Measurements from ENCODE around the gene RBM23.
"Not testable (repeated sequence)": the region's sequence is repeated elsewhere in the genome, so short reads cannot be mapped to it uniquely, and the experiment has no call there.

The RBM23 gene

DNA sequence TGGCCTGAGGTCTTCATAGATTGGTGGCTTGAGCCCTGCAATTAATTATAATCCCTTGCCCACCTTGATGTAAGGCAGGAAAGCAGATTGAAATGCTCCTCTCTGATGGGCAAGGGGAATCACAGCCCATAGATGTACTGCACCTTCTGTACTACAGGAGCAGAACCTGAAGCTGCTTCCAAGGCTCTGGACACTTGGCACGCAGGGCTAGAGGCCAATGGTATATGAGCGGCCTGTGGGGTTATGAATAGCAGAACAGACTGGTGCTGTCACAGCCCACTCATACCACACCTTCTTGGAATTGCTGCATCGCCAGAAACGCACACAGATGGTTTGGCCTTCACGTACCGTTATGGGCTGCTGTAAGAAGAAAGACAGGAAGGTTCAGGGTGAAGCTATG lies 1.7 kb upstream of the RBM23 start:
- H3K4me1 ChIP-seq (ENCODE audit: control insufficient read depth in 5 of 5, insufficient read depth in 5 of 5, low read length in 5 of 5) = peaks cover 6 to 33% (median 22%) of the 10 kb centered on the region in 5 donors
- H3K36me3 ChIP-seq (ENCODE audit: control insufficient read depth in 5 of 5, insufficient read depth in 5 of 5, low read length in 5 of 5) = peaks cover 17 to 44% (median 39%) of the 10 kb centered on the region in 5 donors
- no peak overlapping the region for H3K27ac ChIP-seq (ENCODE audit: low read depth, low read length)
- no peak overlapping the region for H3K9ac ChIP-seq (ENCODE audit: low read length in 5 of 5)
- H3K9me3 ChIP-seq (ENCODE audit: control insufficient read depth in 5 of 5, low read length in 5 of 5) = no peaks in the 10 kb centered on the region
- H3K27me3 ChIP-seq (ENCODE audit: control insufficient read depth in 5 of 5, insufficient read depth in 4 of 5, low read length in 5 of 5) = peaks cover 0 to 3% (median 0%) of the 10 kb centered on the region in 5 donors
- H3K4me3 ChIP-seq (ENCODE audit: low read depth in 1 of 5, low read length in 5 of 5) = no peak overlapping the region

DNA sequence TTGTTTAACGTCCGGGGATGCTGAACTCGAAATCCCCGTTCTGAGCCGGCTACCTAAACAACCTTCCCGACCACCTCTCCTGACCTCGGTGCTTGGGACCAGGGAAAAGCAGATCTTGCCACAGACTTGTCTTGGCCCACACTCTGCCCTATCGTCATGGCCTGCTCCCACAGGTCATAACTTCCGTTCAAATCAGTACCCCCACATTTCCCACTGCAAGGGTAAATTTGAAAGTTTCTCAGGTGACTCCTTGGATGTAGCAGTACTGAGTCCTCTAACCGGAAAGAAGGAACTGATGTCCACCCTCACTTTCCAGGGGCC lies 612 bp upstream of the RBM23 start:
- Histone ChIP-seq H3K27ac (ENCODE audit: low read depth, low read length) (peak overlapping the region; percentile 99), H3K9me3 (ENCODE audit: control insufficient read depth in 5 of 5, low read length in 5 of 5) (no peaks in the 10 kb centered on the region), H3K27me3 (ENCODE audit: control insufficient read depth in 5 of 5, insufficient read depth in 4 of 5, low read length in 5 of 5) (peaks cover 0 to 3% (median 0%) of the 10 kb centered on the region in 5 donors), H3K4me3 (ENCODE audit: low read depth in 1 of 5, low read length in 5 of 5) (peak overlapping the region; percentile 65 to 96 (median 92)), H3K36me3 (ENCODE audit: control insufficient read depth in 5 of 5, insufficient read depth in 5 of 5, low read length in 5 of 5) (peaks cover 17 to 40% (median 35%) of the 10 kb centered on the region in 5 donors), H3K4me1 (ENCODE audit: control insufficient read depth in 5 of 5, insufficient read depth in 5 of 5, low read length in 5 of 5) (peaks cover 6 to 37% (median 26%) of the 10 kb centered on the region in 5 donors), H3K9ac (ENCODE audit: low read length in 5 of 5) (peak overlapping the region in 4 of 5 donors; percentile 47 to 68 (median 58))

DNA sequence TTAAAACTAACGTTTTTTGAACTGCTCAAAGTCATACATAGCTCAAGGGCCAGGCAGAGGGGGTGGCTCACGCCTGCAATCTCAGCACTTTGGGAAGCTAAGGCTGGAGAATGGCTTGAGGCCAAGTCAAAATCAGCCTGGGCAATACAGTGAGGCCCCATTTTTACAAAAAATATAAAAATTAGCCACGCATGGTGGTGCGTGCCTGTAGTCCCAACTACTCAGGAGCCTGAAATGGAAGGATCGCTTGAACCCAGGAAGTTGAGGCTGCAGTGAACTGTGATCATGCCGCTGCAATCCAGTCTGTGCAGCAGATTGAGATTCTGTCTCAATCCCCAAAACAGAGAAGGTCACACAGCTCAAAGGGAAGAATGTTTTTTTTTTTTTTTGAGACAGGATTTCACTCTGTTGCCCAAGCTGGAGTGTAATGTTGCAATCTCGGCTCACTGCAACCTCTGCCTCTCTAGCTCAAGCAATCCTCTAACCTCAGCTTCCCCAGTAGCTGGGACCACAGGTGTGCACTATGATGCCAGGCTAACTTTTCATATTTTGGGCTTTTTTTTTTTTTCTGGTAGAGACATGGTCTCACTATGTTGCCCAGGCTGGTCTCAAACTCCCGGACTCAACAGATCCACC lies 2.9 kb downstream of the RBM23 start:
- Histone ChIP-seq H3K9me3 (ENCODE audit: control insufficient read depth in 5 of 5, low read length in 5 of 5) (no peaks in the 10 kb centered on the region), H3K9ac (ENCODE audit: low read length in 5 of 5) (peak overlapping the region in 1 of 5 donors; percentile 11), H3K4me1 (ENCODE audit: control insufficient read depth in 5 of 5, insufficient read depth in 5 of 5, low read length in 5 of 5) (peaks cover 6 to 33% (median 26%) of the 10 kb centered on the region in 5 donors), H3K27me3 (ENCODE audit: control insufficient read depth in 5 of 5, insufficient read depth in 4 of 5, low read length in 5 of 5) (peaks cover 0 to 3% (median 0%) of the 10 kb centered on the region in 5 donors), H3K27ac (ENCODE audit: low read depth, low read length) (peak overlapping the region; percentile 52), H3K4me3 (ENCODE audit: low read depth in 1 of 5, low read length in 5 of 5) (no peak overlapping the region), H3K36me3 (ENCODE audit: control insufficient read depth in 5 of 5, insufficient read depth in 5 of 5, low read length in 5 of 5) (peaks cover 2 to 18% (median 10%) of the 10 kb centered on the region in 5 donors)

DNA sequence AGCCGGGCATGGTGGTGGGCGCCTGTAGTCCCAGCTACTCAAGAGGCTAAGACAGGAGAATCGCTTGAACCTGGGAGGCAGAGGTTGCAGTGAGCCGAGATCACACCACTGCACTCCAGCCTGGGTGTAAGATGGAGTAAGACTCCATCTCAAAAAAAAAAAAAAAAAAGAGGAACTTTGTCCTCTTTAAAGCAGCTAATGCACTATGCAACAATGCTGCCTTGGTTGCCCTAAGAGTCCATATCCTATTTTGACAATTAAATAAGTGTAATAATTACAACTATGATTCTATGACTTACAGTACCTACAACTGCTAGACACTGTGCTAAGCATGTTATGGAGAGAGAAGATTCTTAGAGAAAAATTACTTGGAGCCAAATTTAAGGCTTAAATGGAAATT lies 4.1 kb downstream of the RBM23 start:
- not testable (repeated sequence) for H3K27me3 ChIP-seq (ENCODE audit: control insufficient read depth in 5 of 5, insufficient read depth in 4 of 5, low read length in 5 of 5); H3K4me3 ChIP-seq (ENCODE audit: low read depth in 1 of 5, low read length in 5 of 5); H3K9me3 ChIP-seq (ENCODE audit: control insufficient read depth in 5 of 5, low read length in 5 of 5); H3K27ac ChIP-seq (ENCODE audit: low read depth, low read length); H3K9ac ChIP-seq (ENCODE audit: low read length in 5 of 5)
- Histone ChIP-seq H3K36me3 (ENCODE audit: control insufficient read depth in 5 of 5, insufficient read depth in 5 of 5, low read length in 5 of 5) (peaks cover 0 to 20% (median 2%) of the 10 kb centered on the region in 5 donors), H3K4me1 (ENCODE audit: control insufficient read depth in 5 of 5, insufficient read depth in 5 of 5, low read length in 5 of 5) (peaks cover 6 to 32% (median 26%) of the 10 kb centered on the region in 5 donors)

DNA sequence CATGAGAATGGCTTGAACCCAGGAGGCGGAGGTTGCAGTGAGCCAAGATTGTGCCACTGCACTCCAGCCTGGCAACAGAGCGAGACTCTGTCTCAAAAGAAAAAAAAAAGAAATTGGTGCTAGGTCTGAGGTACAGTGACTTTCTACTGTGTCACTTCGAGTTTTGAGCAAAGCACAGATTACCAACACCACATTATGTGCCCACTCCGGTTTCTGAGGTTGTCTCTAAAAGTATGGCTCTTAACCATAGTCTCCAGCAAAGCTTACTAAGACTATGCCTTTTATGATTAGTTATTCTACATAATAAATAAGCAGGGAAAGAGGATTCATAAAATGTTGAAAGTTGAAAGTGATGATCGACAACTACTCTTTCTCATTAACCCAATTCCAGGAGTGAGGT lies 8.0 kb downstream of the RBM23 start:
- H3K4me3 ChIP-seq (ENCODE audit: low read depth in 1 of 5, low read length in 5 of 5) = no peak overlapping the region
- no peak overlapping the region for H3K9ac ChIP-seq (ENCODE audit: low read length in 5 of 5)
- no peak overlapping the region for H3K27ac ChIP-seq (ENCODE audit: low read depth, low read length)
- peaks cover 7 to 58% (median 30%) of the 10 kb centered on the region in 5 donors for H3K36me3 ChIP-seq (ENCODE audit: control insufficient read depth in 5 of 5, insufficient read depth in 5 of 5, low read length in 5 of 5)
- H3K4me1 ChIP-seq (ENCODE audit: control insufficient read depth in 5 of 5, insufficient read depth in 5 of 5, low read length in 5 of 5) = peaks cover 0 to 16% (median 12%) of the 10 kb centered on the region in 5 donors
- no peaks in the 10 kb centered on the region for H3K27me3 ChIP-seq (ENCODE audit: control insufficient read depth in 5 of 5, insufficient read depth in 4 of 5, low read length in 5 of 5)
- no peaks in the 10 kb centered on the region for H3K9me3 ChIP-seq (ENCODE audit: control insufficient read depth in 5 of 5, low read length in 5 of 5)

DNA sequence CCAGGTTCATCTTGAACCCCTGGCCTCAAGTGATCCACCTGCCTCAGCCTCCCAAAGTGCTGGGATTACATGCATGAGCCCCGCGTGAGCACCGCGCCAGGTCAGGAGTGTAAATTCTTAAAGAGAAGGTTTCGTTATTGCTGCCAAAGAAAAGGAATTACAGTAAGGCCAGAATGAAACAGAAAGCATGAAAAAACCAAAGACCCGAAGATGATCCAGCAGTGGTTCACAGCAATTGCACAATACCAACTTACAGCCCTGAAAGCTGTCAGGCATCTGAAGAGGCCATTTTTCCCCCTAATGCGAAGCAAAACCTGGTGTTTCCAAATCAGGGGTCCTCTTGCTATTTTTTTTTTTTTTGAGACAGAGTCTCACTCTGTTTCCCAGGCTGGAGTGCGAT lies 10.3 kb downstream of the RBM23 start:
- Histone ChIP-seq H3K4me1 (ENCODE audit: control insufficient read depth in 5 of 5, insufficient read depth in 5 of 5, low read length in 5 of 5) (peaks cover 0 to 18% (median 4%) of the 10 kb centered on the region in 5 donors), H3K27ac (ENCODE audit: low read depth, low read length) (no peak overlapping the region), H3K9me3 (ENCODE audit: control insufficient read depth in 5 of 5, low read length in 5 of 5) (no peaks in the 10 kb centered on the region), H3K27me3 (ENCODE audit: control insufficient read depth in 5 of 5, insufficient read depth in 4 of 5, low read length in 5 of 5) (no peaks in the 10 kb centered on the region), H3K4me3 (ENCODE audit: low read depth in 1 of 5, low read length in 5 of 5) (no peak overlapping the region), H3K36me3 (ENCODE audit: control insufficient read depth in 5 of 5, insufficient read depth in 5 of 5, low read length in 5 of 5) (peaks cover 20 to 81% (median 52%) of the 10 kb centered on the region in 5 donors), H3K9ac (ENCODE audit: low read length in 5 of 5) (no peak overlapping the region)

DNA sequence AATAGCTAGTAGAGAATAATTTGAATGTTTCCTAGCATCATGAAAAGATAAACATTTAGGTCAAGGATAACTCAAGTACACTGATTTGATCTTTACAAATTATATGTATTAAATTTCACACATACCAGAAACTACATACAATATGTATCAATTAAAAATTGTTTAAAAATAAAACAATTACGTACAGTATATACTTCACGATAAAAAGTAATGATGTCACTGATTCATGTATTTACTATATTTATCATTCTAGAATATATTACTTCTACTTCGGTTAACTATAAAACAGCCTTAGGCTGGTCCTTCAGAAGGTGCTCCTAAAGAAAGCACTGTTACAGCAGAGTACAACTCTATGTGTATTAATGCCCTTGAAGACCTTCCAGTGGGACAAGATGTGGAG lies 11.5 kb downstream of the RBM23 start:
- peaks cover 0 to 23% (median 4%) of the 10 kb centered on the region in 5 donors for H3K4me1 ChIP-seq (ENCODE audit: control insufficient read depth in 5 of 5, insufficient read depth in 5 of 5, low read length in 5 of 5)
- no peak overlapping the region for H3K9ac ChIP-seq (ENCODE audit: low read length in 5 of 5)
- H3K36me3 ChIP-seq (ENCODE audit: control insufficient read depth in 5 of 5, insufficient read depth in 5 of 5, low read length in 5 of 5) = peaks cover 21 to 93% (median 60%) of the 10 kb centered on the region in 5 donors
- H3K9me3 ChIP-seq (ENCODE audit: control insufficient read depth in 5 of 5, low read length in 5 of 5) = no peaks in the 10 kb centered on the region
- H3K27ac ChIP-seq (ENCODE audit: low read depth, low read length) = no peak overlapping the region
- H3K4me3 ChIP-seq (ENCODE audit: low read depth in 1 of 5, low read length in 5 of 5) = no peak overlapping the region
- H3K27me3 ChIP-seq (ENCODE audit: control insufficient read depth in 5 of 5, insufficient read depth in 4 of 5, low read length in 5 of 5) = no peaks in the 10 kb centered on the region

DNA sequence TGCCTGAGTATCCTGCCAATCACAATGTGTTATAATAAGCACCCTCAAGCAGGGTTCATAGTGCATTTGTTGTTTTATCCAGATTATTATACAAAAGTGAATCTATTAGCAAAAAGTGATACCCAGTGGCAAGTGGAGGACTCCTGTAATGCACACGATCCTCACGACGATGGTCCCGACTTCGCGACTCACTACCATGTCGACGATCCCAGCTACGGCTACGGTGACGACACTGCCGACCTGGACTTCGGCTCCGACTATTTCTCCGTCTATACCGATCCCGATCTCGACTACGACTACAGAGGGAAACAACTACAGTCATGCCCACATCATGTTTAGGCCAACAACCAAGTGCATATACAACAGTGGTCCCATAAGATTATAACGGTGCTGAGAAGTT lies 12.9 kb downstream of the RBM23 start:
- Histone ChIP-seq H3K27me3 (ENCODE audit: control insufficient read depth in 5 of 5, insufficient read depth in 4 of 5, low read length in 5 of 5) (no peaks in the 10 kb centered on the region), H3K36me3 (ENCODE audit: control insufficient read depth in 5 of 5, insufficient read depth in 5 of 5, low read length in 5 of 5) (peaks cover 24 to 97% (median 74%) of the 10 kb centered on the region in 5 donors), H3K9ac (ENCODE audit: low read length in 5 of 5) (no peak overlapping the region), H3K4me1 (ENCODE audit: control insufficient read depth in 5 of 5, insufficient read depth in 5 of 5, low read length in 5 of 5) (peaks cover 0 to 23% (median 4%) of the 10 kb centered on the region in 5 donors), H3K4me3 (ENCODE audit: low read depth in 1 of 5, low read length in 5 of 5) (no peak overlapping the region), H3K27ac (ENCODE audit: low read depth, low read length) (no peak overlapping the region), H3K9me3 (ENCODE audit: control insufficient read depth in 5 of 5, low read length in 5 of 5) (no peaks in the 10 kb centered on the region)

DNA sequence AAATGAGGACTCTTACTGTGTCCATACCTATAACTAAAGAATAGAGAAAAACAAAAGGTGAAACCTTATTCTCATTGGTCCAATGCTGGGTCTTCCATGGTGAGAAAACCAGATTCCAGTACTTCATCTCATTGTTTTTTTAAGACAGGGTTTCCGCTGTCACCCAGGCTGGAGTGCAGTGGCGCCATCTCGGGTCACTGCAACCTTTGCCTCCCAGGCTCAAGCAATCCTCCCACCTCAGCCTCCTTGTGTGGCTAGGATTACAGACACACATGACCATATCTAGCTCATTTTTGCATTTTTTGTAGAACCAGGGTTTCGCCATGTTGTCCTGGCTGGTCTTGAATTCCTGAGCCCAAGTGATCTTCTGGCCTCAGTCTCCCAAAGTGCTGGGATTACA lies 13.3 kb downstream of the RBM23 start:
- Histone ChIP-seq H3K36me3 (ENCODE audit: control insufficient read depth in 5 of 5, insufficient read depth in 5 of 5, low read length in 5 of 5) (peaks cover 25 to 97% (median 78%) of the 10 kb centered on the region in 5 donors), H3K27ac (ENCODE audit: low read depth, low read length) (no peak overlapping the region)

DNA sequence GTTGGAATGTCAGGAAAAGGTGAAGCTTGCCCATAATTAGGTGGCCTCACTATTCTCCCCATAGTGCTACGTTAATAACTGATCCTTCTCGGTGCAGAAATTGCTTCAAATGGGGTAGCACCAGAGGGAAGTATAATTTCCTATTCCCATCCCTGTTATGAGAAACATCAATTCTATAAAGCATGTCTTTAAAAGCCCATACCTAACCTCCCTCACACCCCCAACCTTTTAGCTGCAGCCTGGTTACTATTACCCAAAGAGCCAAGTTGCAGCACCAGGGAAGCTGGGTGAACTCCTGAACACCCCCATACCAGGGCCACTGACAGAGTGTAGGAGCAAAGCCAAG lies 15.2 kb downstream of the RBM23 start:
- peaks cover 25 to 84% (median 72%) of the 10 kb centered on the region in 5 donors for H3K36me3 ChIP-seq (ENCODE audit: control insufficient read depth in 5 of 5, insufficient read depth in 5 of 5, low read length in 5 of 5)

More for the DNA sequence above, 13.3 kb downstream of the RBM23 start:
- Histone ChIP-seq H3K27me3 (ENCODE audit: control insufficient read depth in 5 of 5, insufficient read depth in 4 of 5, low read length in 5 of 5) (no peaks in the 10 kb centered on the region), H3K9ac (ENCODE audit: low read length in 5 of 5) (no peak overlapping the region), H3K4me1 (ENCODE audit: control insufficient read depth in 5 of 5, insufficient read depth in 5 of 5, low read length in 5 of 5) (peaks cover 0 to 23% (median 4%) of the 10 kb centered on the region in 5 donors), H3K9me3 (ENCODE audit: control insufficient read depth in 5 of 5, low read length in 5 of 5) (no peaks in the 10 kb centered on the region), H3K4me3 (ENCODE audit: low read depth in 1 of 5, low read length in 5 of 5) (no peak overlapping the region)

More for the DNA sequence above, 15.2 kb downstream of the RBM23 start:
- H3K27ac ChIP-seq (ENCODE audit: low read depth, low read length) = no peak overlapping the region
- H3K4me3 ChIP-seq (ENCODE audit: low read depth in 1 of 5, low read length in 5 of 5) = no peak overlapping the region
- H3K9ac ChIP-seq (ENCODE audit: low read length in 5 of 5) = no peak overlapping the region
- no peaks in the 10 kb centered on the region for H3K9me3 ChIP-seq (ENCODE audit: control insufficient read depth in 5 of 5, low read length in 5 of 5)
- H3K4me1 ChIP-seq (ENCODE audit: control insufficient read depth in 5 of 5, insufficient read depth in 5 of 5, low read length in 5 of 5) = peaks cover 0 to 16% (median 0%) of the 10 kb centered on the region in 5 donors
- no peaks in the 10 kb centered on the region for H3K27me3 ChIP-seq (ENCODE audit: control insufficient read depth in 5 of 5, insufficient read depth in 4 of 5, low read length in 5 of 5)

Measured in subcutaneous abdominal adipose tissue (tissue), 5 donors.